Liver (tissue), 9 donors: Measurements from ENCODE around the gene CTNNA2. TPM values are rescaled to one million over a fixed set of nuclear protein-coding genes. Genes with fewer than 3 reads are reported as not detected.

Experiments
- DNase-seq: peaks from one replicate; pipeline ENCODE4 v3.0.0-alpha.2; 2017; ENCODE audit warnings: low spot score
- H3K27ac ChIP-seq, 2 donors: one replicate each; pipeline ENCODE4 v1.7.0; 2013; ENCODE audit warnings: inconsistent platforms in 2 of 2, low read length in 2 of 2, control low read depth in 1 of 2, low read depth in 1 of 2, mild to moderate bottlenecking in 1 of 2
- H3K27me3 ChIP-seq, 4 donors: one replicate each; pipeline versions ENCODE4 v1.6.1 to v1.7.0; 2013; ENCODE audit warnings: low read length in 3 of 4, inconsistent platforms in 1 of 4, mild to moderate bottlenecking in 1 of 4, moderate library complexity in 1 of 4; ENCODE audit not compliant: control insufficient read depth in 4 of 4, insufficient read depth in 4 of 4
- H3K36me3 ChIP-seq, 4 donors: one replicate each; pipeline versions ENCODE4 v1.6.1 to v1.7.0; 2013; ENCODE audit warnings: low read length in 3 of 4, mild to moderate bottlenecking in 3 of 4, low read depth in 1 of 4, moderate library complexity in 1 of 4; ENCODE audit not compliant: control insufficient read depth in 4 of 4, insufficient read depth in 3 of 4
- H3K4me1 ChIP-seq, 4 donors: one replicate each; pipeline versions ENCODE4 v1.6.1 to v1.7.0; 2013; ENCODE audit warnings: low read length in 3 of 4, mild to moderate bottlenecking in 3 of 4, moderate library complexity in 1 of 4; ENCODE audit not compliant: control insufficient read depth in 4 of 4, insufficient read depth in 4 of 4
- H3K4me3 ChIP-seq, 3 donors: one replicate each; pipeline versions ENCODE4 v1.6.1 to v1.7.0; 2013; ENCODE audit warnings: low read length in 3 of 3, control low read depth in 1 of 3, low read depth in 1 of 3, mild to moderate bottlenecking in 1 of 3
- H3K9ac ChIP-seq, 2 donors: one replicate each; pipeline ENCODE4 v1.7.0; 2013; ENCODE audit warnings: low read length in 2 of 2, mild to moderate bottlenecking in 2 of 2, moderate library complexity in 2 of 2, control low read depth in 1 of 2, low read depth in 1 of 2
- H3K9me3 ChIP-seq, 4 donors: one replicate each; pipeline versions ENCODE4 v1.6.1 to v1.7.0; 2013; ENCODE audit warnings: low read length in 3 of 4; ENCODE audit not compliant: control insufficient read depth in 4 of 4
- FOXA1 ChIP-seq: IDR thresholded peaks from 2 replicates; pipeline ENCODE4 v1.6.1; 2016; ENCODE audit warnings: antibody characterized with exemption
- FOXA2 ChIP-seq: IDR thresholded peaks from 2 replicates; pipeline ENCODE4 v1.6.1; 2016; ENCODE audit warnings: antibody characterized with exemption
- GABPA ChIP-seq, 2 donors: IDR thresholded peaks in 1 of 2; conservative IDR thresholded peaks in 1 of 2; 2 replicates each; pipeline ENCODE4 v1.6.1; 2016; ENCODE audit warnings: antibody characterized with exemption in 2 of 2, mild to moderate bottlenecking in 1 of 2, moderate library complexity in 1 of 2
- HNF4A ChIP-seq, 2 donors: conservative IDR thresholded peaks; 2 replicates each; pipeline ENCODE4 v1.6.1; 2016; ENCODE audit warnings: antibody characterized with exemption in 2 of 2, mild to moderate bottlenecking in 2 of 2
- JUND ChIP-seq, 2 donors: IDR thresholded peaks; 2 replicates each; pipeline ENCODE4 v1.6.1; 2016; ENCODE audit warnings: antibody characterized with exemption in 2 of 2
- NR2F2 ChIP-seq: IDR thresholded peaks from 2 replicates; pipeline ENCODE4 v1.6.1; 2016; ENCODE audit warnings: antibody characterized with exemption
- RAD21 ChIP-seq, 2 donors: IDR thresholded peaks; 2 replicates each; pipeline ENCODE4 v1.6.1; 2016; ENCODE audit warnings: antibody characterized with exemption in 2 of 2, mild to moderate bottlenecking in 2 of 2
- RXRA ChIP-seq, 2 donors: IDR thresholded peaks; 2 replicates each; pipeline ENCODE4 v1.6.1; 2017 to 2018; ENCODE audit warnings: antibody characterized with exemption in 2 of 2, mild to moderate bottlenecking in 1 of 2
- TAF1 ChIP-seq: conservative IDR thresholded peaks from 2 replicates; pipeline ENCODE4 v1.6.1; 2016; ENCODE audit warnings: antibody characterized with exemption, mild to moderate bottlenecking
- WGBS: extraction: QIAGEN DNeasy Blood & Tissue Kit; methylation state at CpG from one replicate; pipeline ENCODE4 v1.1.7; 2013; 5-methylcytosine and 5-hydroxymethylcytosine counted together
- polyA plus RNA-seq, 2 donors: library from polyadenylated mRNA; stranded (reverse) in 1 of 2; unstranded in 1 of 2; fragments of 200-250 nt in 1 of 2; fragments of >200 nt in 1 of 2; fragmentation: Nextera tagmentation in 1 of 2; extraction: Ambion mirVana in 1 of 2; gene quantifications; one replicate each; pipeline versions ENCODE4 v1.2.1 to v1.2.3, GENCODE V29; 2013 to 2015
- total RNA-seq, 2 donors: library from RNA; depleted of rRNA; stranded (reverse); fragments of >200 nt; gene quantifications; one replicate each; pipeline ENCODE4 v1.2.3, GENCODE V29; 2014
- TF ChIP-seq, protein P1 (sequence below): IDR thresholded peaks from 2 replicates; pipeline ENCODE4 v1.6.1; 2016; ENCODE audit warnings: antibody characterized with exemption
- TF ChIP-seq, protein P2 (sequence below): IDR thresholded peaks from 2 replicates; pipeline ENCODE4 v1.6.1; 2016; ENCODE audit warnings: antibody characterized with exemption, mild to moderate bottlenecking
- TF ChIP-seq, protein P3 (sequence below): IDR thresholded peaks from 2 replicates; pipeline ENCODE4 v1.6.1; 2016; ENCODE audit warnings: antibody characterized with exemption
- TF ChIP-seq, protein P4 (sequence below): IDR thresholded peaks from 2 replicates; pipeline ENCODE4 v1.6.1; 2016; ENCODE audit warnings: antibody characterized with exemption
- TF ChIP-seq, protein P5 (sequence below): fragments of 150-350 bp; IDR thresholded peaks from 2 replicates; pipeline ENCODE4 v1.5.1; 2017; ENCODE audit warnings: improper control_type of control experiment, low read depth, low read length; ENCODE audit not compliant: missing input control
- donor health status: healthy.
- donor health status: healthy.
- donor health status: healthy.
- donor health status: healthy.
- donor health status: healthy.

CTNNA2 gene
- total and polyA plus RNA-seq, 4 donors: 0.05 TPM; not detected in 3

DNA sequence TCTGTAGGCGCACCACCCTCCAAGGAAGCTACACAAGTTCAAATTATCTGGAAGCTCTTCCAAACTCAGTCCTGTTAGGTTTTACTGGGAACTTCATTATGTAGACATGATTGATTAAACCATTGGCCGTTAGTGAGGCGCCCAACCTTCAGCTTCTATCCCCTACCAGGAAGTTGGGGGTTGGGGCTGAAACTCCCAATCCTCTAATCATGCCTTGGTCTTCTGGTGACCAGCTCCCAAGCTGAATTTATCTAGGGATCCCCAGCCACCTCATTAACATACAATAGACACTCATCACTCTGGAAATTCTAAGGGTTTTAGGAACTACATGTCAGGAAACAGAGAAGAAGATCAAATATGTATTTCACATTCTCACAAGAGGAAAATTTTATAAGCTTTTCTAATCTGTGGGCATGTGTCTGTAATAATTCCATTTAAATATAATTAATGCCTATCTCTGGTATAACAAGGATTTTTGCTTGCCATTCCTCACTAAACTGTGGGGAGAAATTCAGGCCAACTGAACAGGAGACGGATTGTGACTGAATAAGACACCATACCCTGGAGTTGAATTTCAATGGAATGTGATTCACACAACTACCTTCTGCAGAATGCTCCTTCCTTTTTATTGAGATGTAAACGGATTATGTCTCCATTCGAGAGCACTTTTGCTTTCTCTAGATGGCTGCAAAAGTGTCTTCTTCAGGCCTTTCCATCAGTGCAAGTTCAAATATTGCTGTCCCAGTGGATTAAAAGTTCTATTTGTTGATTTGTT, 463.1 kb downstream of the CTNNA2 start:
- Histone ChIP-seq H3K27me3 (no peaks in the 10 kb centered on the region), H3K9me3 (no peaks in the 10 kb centered on the region), H3K9ac (no peak overlapping the region), H3K4me1 (no peaks in the 10 kb centered on the region), H3K36me3 (no peaks in the 10 kb centered on the region), H3K4me3 (no peak overlapping the region), H3K27ac (no peak overlapping the region)
- 75% methylated on average over 6 of the region's 6 CpGs for WGBS
- TF ChIP-seq FOXA2 (no peak), RXRA (IDR thresholded peaks at IDR 0.05) (no peak)
- TF ChIP-seq, protein P1, sequence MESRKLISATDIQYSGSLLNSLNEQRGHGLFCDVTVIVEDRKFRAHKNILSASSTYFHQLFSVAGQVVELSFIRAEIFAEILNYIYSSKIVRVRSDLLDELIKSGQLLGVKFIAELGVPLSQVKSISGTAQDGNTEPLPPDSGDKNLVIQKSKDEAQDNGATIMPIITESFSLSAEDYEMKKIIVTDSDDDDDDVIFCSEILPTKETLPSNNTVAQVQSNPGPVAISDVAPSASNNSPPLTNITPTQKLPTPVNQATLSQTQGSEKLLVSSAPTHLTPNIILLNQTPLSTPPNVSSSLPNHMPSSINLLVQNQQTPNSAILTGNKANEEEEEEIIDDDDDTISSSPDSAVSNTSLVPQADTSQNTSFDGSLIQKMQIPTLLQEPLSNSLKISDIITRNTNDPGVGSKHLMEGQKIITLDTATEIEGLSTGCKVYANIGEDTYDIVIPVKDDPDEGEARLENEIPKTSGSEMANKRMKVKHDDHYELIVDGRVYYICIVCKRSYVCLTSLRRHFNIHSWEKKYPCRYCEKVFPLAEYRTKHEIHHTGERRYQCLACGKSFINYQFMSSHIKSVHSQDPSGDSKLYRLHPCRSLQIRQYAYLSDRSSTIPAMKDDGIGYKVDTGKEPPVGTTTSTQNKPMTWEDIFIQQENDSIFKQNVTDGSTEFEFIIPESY: no peak
- DNase-seq: no peak

DNA sequence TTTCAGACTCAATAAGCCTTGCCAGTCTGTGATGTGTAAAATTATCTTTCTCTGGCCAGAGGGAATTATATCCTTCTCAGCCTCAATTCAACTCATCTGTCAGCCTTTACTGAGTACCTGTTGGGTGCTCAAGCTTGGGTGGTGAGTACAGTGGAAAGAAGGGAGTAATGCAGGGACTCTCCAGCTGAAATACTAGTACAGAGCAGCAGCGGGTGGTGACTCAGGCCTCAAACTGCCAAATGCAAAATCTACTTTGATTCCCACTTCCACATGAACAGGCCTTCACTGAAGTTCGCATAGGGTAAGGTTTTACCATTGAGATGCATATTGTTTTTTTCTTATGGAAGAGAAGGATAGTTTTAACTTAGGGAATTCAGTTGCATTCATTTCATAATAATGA, 464.9 kb downstream of the CTNNA2 start:
- no peak for DNase-seq
- Histone ChIP-seq H3K9me3 (no peaks in the 10 kb centered on the region), H3K36me3 (no peaks in the 10 kb centered on the region), H3K27me3 (no peaks in the 10 kb centered on the region), H3K4me3 (no peak overlapping the region), H3K4me1 (no peaks in the 10 kb centered on the region), H3K9ac (no peak overlapping the region), H3K27ac (no peak overlapping the region)
- TF ChIP-seq, protein P2, sequence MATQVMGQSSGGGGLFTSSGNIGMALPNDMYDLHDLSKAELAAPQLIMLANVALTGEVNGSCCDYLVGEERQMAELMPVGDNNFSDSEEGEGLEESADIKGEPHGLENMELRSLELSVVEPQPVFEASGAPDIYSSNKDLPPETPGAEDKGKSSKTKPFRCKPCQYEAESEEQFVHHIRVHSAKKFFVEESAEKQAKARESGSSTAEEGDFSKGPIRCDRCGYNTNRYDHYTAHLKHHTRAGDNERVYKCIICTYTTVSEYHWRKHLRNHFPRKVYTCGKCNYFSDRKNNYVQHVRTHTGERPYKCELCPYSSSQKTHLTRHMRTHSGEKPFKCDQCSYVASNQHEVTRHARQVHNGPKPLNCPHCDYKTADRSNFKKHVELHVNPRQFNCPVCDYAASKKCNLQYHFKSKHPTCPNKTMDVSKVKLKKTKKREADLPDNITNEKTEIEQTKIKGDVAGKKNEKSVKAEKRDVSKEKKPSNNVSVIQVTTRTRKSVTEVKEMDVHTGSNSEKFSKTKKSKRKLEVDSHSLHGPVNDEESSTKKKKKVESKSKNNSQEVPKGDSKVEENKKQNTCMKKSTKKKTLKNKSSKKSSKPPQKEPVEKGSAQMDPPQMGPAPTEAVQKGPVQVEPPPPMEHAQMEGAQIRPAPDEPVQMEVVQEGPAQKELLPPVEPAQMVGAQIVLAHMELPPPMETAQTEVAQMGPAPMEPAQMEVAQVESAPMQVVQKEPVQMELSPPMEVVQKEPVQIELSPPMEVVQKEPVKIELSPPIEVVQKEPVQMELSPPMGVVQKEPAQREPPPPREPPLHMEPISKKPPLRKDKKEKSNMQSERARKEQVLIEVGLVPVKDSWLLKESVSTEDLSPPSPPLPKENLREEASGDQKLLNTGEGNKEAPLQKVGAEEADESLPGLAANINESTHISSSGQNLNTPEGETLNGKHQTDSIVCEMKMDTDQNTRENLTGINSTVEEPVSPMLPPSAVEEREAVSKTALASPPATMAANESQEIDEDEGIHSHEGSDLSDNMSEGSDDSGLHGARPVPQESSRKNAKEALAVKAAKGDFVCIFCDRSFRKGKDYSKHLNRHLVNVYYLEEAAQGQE: no peak
- TF ChIP-seq TAF1 (no peak), RAD21 (IDR thresholded peaks at IDR 0.05) (no peak), FOXA2 (no peak), GABPA (IDR thresholded peaks at IDR 0.05 in 1 of 2, conservative IDR thresholded peaks at IDR 0.05 in 1 of 2) (no peak), FOXA1 (no peak), NR2F2 (no peak), JUND (IDR thresholded peaks at IDR 0.05) (no peak), HNF4A (conservative IDR thresholded peaks at IDR 0.05) (no peak)
- TF ChIP-seq, protein P3, sequence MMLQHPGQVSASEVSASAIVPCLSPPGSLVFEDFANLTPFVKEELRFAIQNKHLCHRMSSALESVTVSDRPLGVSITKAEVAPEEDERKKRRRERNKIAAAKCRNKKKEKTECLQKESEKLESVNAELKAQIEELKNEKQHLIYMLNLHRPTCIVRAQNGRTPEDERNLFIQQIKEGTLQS: no peak
- TF ChIP-seq, protein P4, sequence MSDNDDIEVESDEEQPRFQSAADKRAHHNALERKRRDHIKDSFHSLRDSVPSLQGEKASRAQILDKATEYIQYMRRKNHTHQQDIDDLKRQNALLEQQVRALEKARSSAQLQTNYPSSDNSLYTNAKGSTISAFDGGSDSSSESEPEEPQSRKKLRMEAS: no peak
- TF ChIP-seq, protein P5, sequence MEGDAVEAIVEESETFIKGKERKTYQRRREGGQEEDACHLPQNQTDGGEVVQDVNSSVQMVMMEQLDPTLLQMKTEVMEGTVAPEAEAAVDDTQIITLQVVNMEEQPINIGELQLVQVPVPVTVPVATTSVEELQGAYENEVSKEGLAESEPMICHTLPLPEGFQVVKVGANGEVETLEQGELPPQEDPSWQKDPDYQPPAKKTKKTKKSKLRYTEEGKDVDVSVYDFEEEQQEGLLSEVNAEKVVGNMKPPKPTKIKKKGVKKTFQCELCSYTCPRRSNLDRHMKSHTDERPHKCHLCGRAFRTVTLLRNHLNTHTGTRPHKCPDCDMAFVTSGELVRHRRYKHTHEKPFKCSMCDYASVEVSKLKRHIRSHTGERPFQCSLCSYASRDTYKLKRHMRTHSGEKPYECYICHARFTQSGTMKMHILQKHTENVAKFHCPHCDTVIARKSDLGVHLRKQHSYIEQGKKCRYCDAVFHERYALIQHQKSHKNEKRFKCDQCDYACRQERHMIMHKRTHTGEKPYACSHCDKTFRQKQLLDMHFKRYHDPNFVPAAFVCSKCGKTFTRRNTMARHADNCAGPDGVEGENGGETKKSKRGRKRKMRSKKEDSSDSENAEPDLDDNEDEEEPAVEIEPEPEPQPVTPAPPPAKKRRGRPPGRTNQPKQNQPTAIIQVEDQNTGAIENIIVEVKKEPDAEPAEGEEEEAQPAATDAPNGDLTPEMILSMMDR: no peak
- TF ChIP-seq, protein P1: no peak
- WGBS: 91% methylated on average over 2 of the region's 2 CpGs
